Measurements from ENCODE around the gene PHF3. TPM values are rescaled to one million over a fixed set of nuclear protein-coding genes. Genes with fewer than 3 reads are reported as not detected.
A peak's percentile ranks its signal among the peaks of the same experiment; 100 is the strongest.

The PHF3 gene
- total RNA-seq, 1 donor from 2014 or later = 33.4 TPM

- peaks cover 31% of the 10 kb centered on the region for H3K4me1 Mint-ChIP-seq (ENCODE audit: low read depth, unreplicated experiment)
- Histone ChIP-seq H2AFZ (ENCODE audit: low read depth, low read length) (no peak overlapping the region), H3K4me2 (ENCODE audit: low read length) (peak overlapping the region; percentile 93), H3K4me1 (ENCODE audit: insufficient read depth, low read length) (peaks cover 13% of the 10 kb centered on the region), H4K20me1 (ENCODE audit: insufficient read depth, low read length) (peaks cover 50% of the 10 kb centered on the region), H3K9me3 (ENCODE audit: insufficient read depth, low read depth, low read length) (no peaks in the 10 kb centered on the region), H3K36me3 (ENCODE audit: insufficient read depth, low read length) (no peaks in the 10 kb centered on the region), H3K4me3 (ENCODE audit: insufficient read depth, low read depth, low read length) (peak overlapping the region; percentile 90), H3K27ac (ENCODE audit: low read depth, low read length) (no peak overlapping the region), H3K27me3 (ENCODE audit: insufficient read depth, low read length) (peaks cover 3% of the 10 kb centered on the region), H3K79me2 (ENCODE audit: insufficient read depth, low read length) (peaks cover 69% of the 10 kb centered on the region), H3K9ac (ENCODE audit: low read length) (peak overlapping the region; percentile 95)
- no peak for FAIRE-seq
- H3K4me3 Mint-ChIP-seq (ENCODE audit: unreplicated experiment) = peak overlapping the region; percentile 98
- TF ChIP-seq EZH2 (IDR thresholded peaks at IDR 0.05; ENCODE audit: insufficient read depth, low read length) (no peak), CTCF (IDR thresholded peaks at IDR 0.05; ENCODE audit: insufficient read depth, low read depth, low read length) (no peak)
- no peak for DNase-seq (ENCODE audit: low read depth)
- H3K27me3 Mint-ChIP-seq (ENCODE audit: low read depth, unreplicated experiment) = no peaks in the 10 kb centered on the region
- no peaks in the 10 kb centered on the region for H3K36me3 Mint-ChIP-seq (ENCODE audit: low read depth, unreplicated experiment)
- H3K27ac Mint-ChIP-seq (ENCODE audit: unreplicated experiment) = no peak overlapping the region
- no peaks in the 10 kb centered on the region for H3K9me3 Mint-ChIP-seq (ENCODE audit: unreplicated experiment)
Measured at GRCh38 chr6:63637865-63638445, 2.4 kb downstream of the PHF3 start.

GRCh38 chr6:63640062-63640461 lies 4.5 kb downstream of the PHF3 start:
- H3K27ac Mint-ChIP-seq (ENCODE audit: unreplicated experiment) = no peak overlapping the region
- H3K4me3 Mint-ChIP-seq (ENCODE audit: unreplicated experiment) = no peak overlapping the region
- Histone ChIP-seq H3K4me2 (ENCODE audit: low read length) (peak overlapping the region; percentile 15), H3K79me2 (ENCODE audit: insufficient read depth, low read length) (peaks cover 89% of the 10 kb centered on the region), H3K4me3 (ENCODE audit: insufficient read depth, low read depth, low read length) (no peak overlapping the region), H3K9ac (ENCODE audit: low read length) (no peak overlapping the region), H3K27ac (ENCODE audit: low read depth, low read length) (no peak overlapping the region), H3K4me1 (ENCODE audit: insufficient read depth, low read length) (peaks cover 13% of the 10 kb centered on the region), H3K9me3 (ENCODE audit: insufficient read depth, low read depth, low read length) (no peaks in the 10 kb centered on the region), H3K27me3 (ENCODE audit: insufficient read depth, low read length) (no peaks in the 10 kb centered on the region), H2AFZ (ENCODE audit: low read depth, low read length) (no peak overlapping the region), H3K36me3 (ENCODE audit: insufficient read depth, low read length) (no peaks in the 10 kb centered on the region), H4K20me1 (ENCODE audit: insufficient read depth, low read length) (peaks cover 70% of the 10 kb centered on the region)
- TF ChIP-seq EZH2 (IDR thresholded peaks at IDR 0.05; ENCODE audit: insufficient read depth, low read length) (no peak), CTCF (IDR thresholded peaks at IDR 0.05; ENCODE audit: insufficient read depth, low read depth, low read length) (no peak)
- FAIRE-seq (peak; percentile 47), DNase-seq (ENCODE audit: low read depth) (peak; percentile 73)
- no peaks in the 10 kb centered on the region for H3K9me3 Mint-ChIP-seq (ENCODE audit: unreplicated experiment)
- peaks cover 28% of the 10 kb centered on the region for H3K4me1 Mint-ChIP-seq (ENCODE audit: low read depth, unreplicated experiment)
- H3K27me3 Mint-ChIP-seq (ENCODE audit: low read depth, unreplicated experiment) = no peaks in the 10 kb centered on the region
- H3K36me3 Mint-ChIP-seq (ENCODE audit: low read depth, unreplicated experiment) = no peaks in the 10 kb centered on the region

- no peaks in the 10 kb centered on the region for H3K36me3 ChIP-seq (ENCODE audit: insufficient read depth, low read length)
- TF ChIP-seq CTCF (IDR thresholded peaks at IDR 0.05; ENCODE audit: insufficient read depth, low read depth, low read length) = no peak
- TF ChIP-seq EZH2 (IDR thresholded peaks at IDR 0.05; ENCODE audit: insufficient read depth, low read length) = no peak
- peaks cover 98% of the 10 kb centered on the region for H3K79me2 ChIP-seq (ENCODE audit: insufficient read depth, low read length)
- H2AFZ ChIP-seq (ENCODE audit: low read depth, low read length) = no peak overlapping the region
- no peaks in the 10 kb centered on the region for H3K27me3 ChIP-seq (ENCODE audit: insufficient read depth, low read length)
- Mint-ChIP-seq H3K4me1 (ENCODE audit: low read depth, unreplicated experiment) (peaks cover 14% of the 10 kb centered on the region), H3K27ac (ENCODE audit: unreplicated experiment) (no peak overlapping the region), H3K4me3 (ENCODE audit: unreplicated experiment) (no peak overlapping the region), H3K36me3 (ENCODE audit: low read depth, unreplicated experiment) (no peaks in the 10 kb centered on the region), H3K27me3 (ENCODE audit: low read depth, unreplicated experiment) (no peaks in the 10 kb centered on the region), H3K9me3 (ENCODE audit: unreplicated experiment) (no peaks in the 10 kb centered on the region)
- H3K9ac ChIP-seq (ENCODE audit: low read length) = no peak overlapping the region
- H3K4me1 ChIP-seq (ENCODE audit: insufficient read depth, low read length) = peaks cover 10% of the 10 kb centered on the region
- H3K27ac ChIP-seq (ENCODE audit: low read depth, low read length) = no peak overlapping the region
- H4K20me1 ChIP-seq (ENCODE audit: insufficient read depth, low read length) = peaks cover 61% of the 10 kb centered on the region
- no peak overlapping the region for H3K4me3 ChIP-seq (ENCODE audit: insufficient read depth, low read depth, low read length)
- DNase-seq (ENCODE audit: low read depth) (no peak), FAIRE-seq (no peak)
- H3K9me3 ChIP-seq (ENCODE audit: insufficient read depth, low read depth, low read length) = no peaks in the 10 kb centered on the region
- H3K4me2 ChIP-seq (ENCODE audit: low read length) = no peak overlapping the region
Measured at GRCh38 chr6:63643862-63644261, 8.3 kb downstream of the PHF3 start.

Measured in astrocyte (in vitro differentiated cells and primary cell).